OCI-LY1 (cell line): Measurements from ENCODE around the gene SELENOK.

Source experiments
- H2AFZ ChIP-seq: fragments of 200-600 bp; sonication (generic), shearing (Covaris generic); 2 replicates; pipeline ENCODE4 v1.6.0; 2014; ENCODE audit warnings: antibody characterized with exemption, mild to moderate bottlenecking, low read length
- H3F3A ChIP-seq: fragments of 200-600 bp; sonication (generic), shearing (Covaris generic); 2 replicates; pipeline ENCODE4 v1.6.0; 2014; ENCODE audit warnings: mild to moderate bottlenecking, antibody characterized with exemption, low read length, moderate library complexity; ENCODE audit not compliant: insufficient read depth
- H3K27ac ChIP-seq: fragments of 200-600 bp; sonication (generic); 2 replicates; pipeline ENCODE4 v1.5.1; 2014; ENCODE audit warnings: low read length, mixed run types, mild to moderate bottlenecking, low read depth; ENCODE audit not compliant: poor library complexity, severe bottlenecking
- H3K27me3 ChIP-seq: fragments of 200-600 bp; sonication (generic); 2 replicates; pipeline ENCODE4 v1.6.0; 2014; ENCODE audit warnings: antibody characterized with exemption, mild to moderate bottlenecking, low read length, moderate library complexity; ENCODE audit not compliant: insufficient read depth
- H3K36me3 ChIP-seq: fragments of 200-600 bp; sonication (generic); 2 replicates; pipeline ENCODE4 v1.6.1; 2014; ENCODE audit warnings: mild to moderate bottlenecking, antibody characterized with exemption, low read length, moderate library complexity, mixed read lengths; ENCODE audit not compliant: insufficient read depth
- H3K4me1 ChIP-seq: fragments of 200-600 bp; sonication (generic); 2 replicates; pipeline ENCODE4 v1.5.1; 2014; ENCODE audit warnings: mild to moderate bottlenecking, low read length, moderate library complexity; ENCODE audit not compliant: insufficient read depth, severe bottlenecking
- H3K4me2 ChIP-seq: fragments of 200-600 bp; sonication (generic), shearing (Covaris generic); 2 replicates; pipeline ENCODE4 v1.6.1; 2014; ENCODE audit warnings: low read length
- H3K4me3 ChIP-seq: fragments of 200-600 bp; sonication (generic); 2 replicates; pipeline ENCODE4 v1.5.1; 2014; ENCODE audit warnings: low read length, low read depth, mild to moderate bottlenecking, mixed read lengths; ENCODE audit not compliant: poor library complexity, severe bottlenecking
- H3K79me2 ChIP-seq: fragments of 200-600 bp; shearing (Covaris generic); 2 replicates; pipeline ENCODE4 v1.6.1; 2016; ENCODE audit warnings: mixed run types, low read length, mixed read lengths; ENCODE audit not compliant: insufficient read depth
- H3K9ac ChIP-seq: fragments of 200-600 bp; sonication (generic), shearing (Covaris generic); 2 replicates; pipeline ENCODE4 v1.6.1; 2014; ENCODE audit warnings: mild to moderate bottlenecking, low read length, mixed read lengths
- H3K9me2 ChIP-seq: fragments of 200-600 bp; sonication (generic), shearing (Covaris generic); 2 replicates; pipeline ENCODE4 v1.6.1; 2014; ENCODE audit warnings: low read depth, mild to moderate bottlenecking, low read length, mixed read lengths
- H3K9me3 ChIP-seq: fragments of 200-600 bp; shearing (Covaris generic); 2 replicates; pipeline ENCODE4 v1.6.1; 2014; ENCODE audit warnings: low read length, mixed read lengths
- H4K20me1 ChIP-seq: fragments of 200-600 bp; sonication (generic), shearing (Covaris generic); 2 replicates; pipeline ENCODE4 v1.6.0; 2016; ENCODE audit warnings: mild to moderate bottlenecking, low read length; ENCODE audit not compliant: insufficient read depth
- EZH2 ChIP-seq: fragments of 200-600 bp; sonication (generic), shearing (Covaris generic); IDR thresholded peaks from 2 replicates; pipeline ENCODE4 v1.8.0; 2017; ENCODE audit warnings: borderline replicate concordance, mixed run types, mild to moderate bottlenecking, antibody characterized with exemption, low read length, moderate library complexity, mixed read lengths
- TF ChIP-seq, protein P1 (sequence below): fragments of 200-600 bp; sonication (generic), shearing (Covaris generic); IDR thresholded peaks from 2 replicates; pipeline ENCODE4 v1.5.1; 2017; ENCODE audit warnings: mild to moderate bottlenecking, antibody characterized with exemption, low read length, moderate library complexity, mixed read lengths

SELENOK gene

DNA sequence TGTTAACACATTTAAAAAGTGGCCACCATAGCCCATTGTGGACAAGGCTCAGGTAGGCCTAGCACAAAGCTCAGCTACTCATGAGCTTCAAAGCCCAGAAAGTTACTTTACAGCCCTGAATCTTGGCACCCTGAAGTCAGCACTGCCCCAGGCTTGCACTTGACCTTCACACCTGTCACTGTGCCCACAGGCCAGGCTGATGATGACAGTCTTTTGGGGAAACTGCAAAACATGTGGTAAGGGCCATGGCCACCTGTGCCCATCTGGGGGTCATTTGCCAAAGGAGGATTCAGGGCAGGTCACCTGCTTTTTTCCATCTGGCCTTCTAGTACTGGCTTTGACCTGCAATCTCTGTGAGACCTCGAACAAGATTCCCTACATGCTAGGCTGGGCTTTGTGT lies 56.4 kb downstream of the SELENOK start:
- H3K79me2 ChIP-seq: no peaks in the 10 kb centered on the region
- H3K9ac ChIP-seq: no peak overlapping the region
- H3K36me3 ChIP-seq: no peaks in the 10 kb centered on the region
- H3F3A ChIP-seq: no peaks in the 10 kb centered on the region
- TF ChIP-seq, protein P1, sequence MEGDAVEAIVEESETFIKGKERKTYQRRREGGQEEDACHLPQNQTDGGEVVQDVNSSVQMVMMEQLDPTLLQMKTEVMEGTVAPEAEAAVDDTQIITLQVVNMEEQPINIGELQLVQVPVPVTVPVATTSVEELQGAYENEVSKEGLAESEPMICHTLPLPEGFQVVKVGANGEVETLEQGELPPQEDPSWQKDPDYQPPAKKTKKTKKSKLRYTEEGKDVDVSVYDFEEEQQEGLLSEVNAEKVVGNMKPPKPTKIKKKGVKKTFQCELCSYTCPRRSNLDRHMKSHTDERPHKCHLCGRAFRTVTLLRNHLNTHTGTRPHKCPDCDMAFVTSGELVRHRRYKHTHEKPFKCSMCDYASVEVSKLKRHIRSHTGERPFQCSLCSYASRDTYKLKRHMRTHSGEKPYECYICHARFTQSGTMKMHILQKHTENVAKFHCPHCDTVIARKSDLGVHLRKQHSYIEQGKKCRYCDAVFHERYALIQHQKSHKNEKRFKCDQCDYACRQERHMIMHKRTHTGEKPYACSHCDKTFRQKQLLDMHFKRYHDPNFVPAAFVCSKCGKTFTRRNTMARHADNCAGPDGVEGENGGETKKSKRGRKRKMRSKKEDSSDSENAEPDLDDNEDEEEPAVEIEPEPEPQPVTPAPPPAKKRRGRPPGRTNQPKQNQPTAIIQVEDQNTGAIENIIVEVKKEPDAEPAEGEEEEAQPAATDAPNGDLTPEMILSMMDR: no peak
- no peak for TF ChIP-seq EZH2
- no peak overlapping the region for H2AFZ ChIP-seq
- H4K20me1 ChIP-seq: no peaks in the 10 kb centered on the region
- H3K4me1 ChIP-seq: no peaks in the 10 kb centered on the region
- H3K9me3 ChIP-seq: no peaks in the 10 kb centered on the region
- H3K4me2 ChIP-seq: no peak overlapping the region
- H3K4me3 ChIP-seq: no peak overlapping the region
- no peaks in the 10 kb centered on the region for H3K27me3 ChIP-seq
- H3K27ac ChIP-seq: no peak overlapping the region
- no peaks in the 10 kb centered on the region for H3K9me2 ChIP-seq

DNA sequence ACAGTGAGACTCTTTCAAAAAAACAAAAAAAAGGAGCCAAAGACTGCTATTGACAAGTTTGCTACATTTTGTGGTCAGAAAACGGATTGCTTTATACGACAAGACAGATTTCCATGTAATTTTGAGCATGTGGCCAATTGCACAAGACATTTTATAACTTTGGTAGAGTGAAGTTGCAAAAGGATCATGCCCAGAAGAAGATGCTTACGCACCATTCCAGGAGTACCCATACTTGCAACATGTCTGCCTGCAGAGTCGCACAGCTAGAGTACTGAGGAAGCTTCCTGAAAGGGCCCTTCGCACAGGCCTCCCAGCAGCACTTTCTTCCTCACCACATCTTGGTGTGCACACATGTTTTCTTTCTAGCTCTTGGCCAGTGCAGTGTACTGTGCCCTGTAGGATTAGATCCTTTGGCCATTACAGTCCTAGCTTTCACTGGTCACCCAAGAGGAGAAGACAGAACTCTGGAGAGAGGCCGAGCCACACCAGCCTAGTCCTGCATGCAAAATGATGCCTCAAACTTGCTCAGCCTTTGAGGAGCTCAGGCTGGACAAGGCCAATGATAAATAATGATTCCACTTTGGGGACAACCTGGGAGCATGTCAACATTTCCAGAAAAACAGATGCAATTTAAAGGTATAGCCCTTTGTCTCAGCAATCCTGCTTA lies 57.1 kb downstream of the SELENOK start:
- H3K4me2 ChIP-seq: no peak overlapping the region
- no peak overlapping the region for H2AFZ ChIP-seq

More for the DNA sequence above, 57.1 kb downstream of the SELENOK start:
- Histone ChIP-seq H3K27me3 (no peaks in the 10 kb centered on the region), H3F3A (no peaks in the 10 kb centered on the region), H4K20me1 (no peaks in the 10 kb centered on the region), H3K9ac (no peak overlapping the region), H3K9me2 (no peaks in the 10 kb centered on the region), H3K36me3 (no peaks in the 10 kb centered on the region), H3K79me2 (no peaks in the 10 kb centered on the region), H3K4me3 (no peak overlapping the region), H3K9me3 (no peaks in the 10 kb centered on the region), H3K27ac (no peak overlapping the region), H3K4me1 (no peaks in the 10 kb centered on the region)
- no peak for TF ChIP-seq EZH2
- TF ChIP-seq, protein P1: no peak
